ACC112 (cell line): Measurements from ENCODE around the gene ASB2.

Experiments used
- H2AFZ ChIP-seq: fragments of 200-600 bp; sonication (generic); one replicate; pipeline ENCODE4 v1.6.0; 2017; ENCODE audit warnings: antibody characterized with exemption, low read length; ENCODE audit not compliant: unreplicated experiment
- H3K27ac ChIP-seq: fragments of 200-600 bp; sonication (generic); 2 replicates; pipeline ENCODE4 v1.5.1; 2014; ENCODE audit warnings: low read depth, mild to moderate bottlenecking, antibody characterized with exemption, low read length, moderate library complexity
- H3K27me3 ChIP-seq: fragments of 200-600 bp; sonication (generic); 2 replicates; pipeline ENCODE4 v1.6.1; 2014; ENCODE audit warnings: mild to moderate bottlenecking, antibody characterized with exemption, low read length, moderate library complexity, mixed read lengths; ENCODE audit not compliant: insufficient read depth
- H3K36me3 ChIP-seq: fragments of 200-600 bp; sonication (generic); 2 replicates; pipeline ENCODE4 v1.6.1; 2016; ENCODE audit warnings: mild to moderate bottlenecking, antibody characterized with exemption, low read length, moderate library complexity, mixed read lengths; ENCODE audit not compliant: insufficient read depth
- H3K4me1 ChIP-seq: fragments of 200-600 bp; sonication (generic); one replicate; pipeline ENCODE4 v1.6.1; 2016; ENCODE audit warnings: low read length, mixed read lengths; ENCODE audit not compliant: insufficient read depth, unreplicated experiment, control insufficient read depth
- H3K4me3 ChIP-seq: fragments of 200-600 bp; sonication (generic); 2 replicates; pipeline ENCODE4 v1.5.1; 2014; ENCODE audit warnings: mild to moderate bottlenecking, low read depth, low read length
- H3K79me2 ChIP-seq: fragments of 200-600 bp; sonication (generic); one replicate; pipeline ENCODE4 v1.6.0; 2016; ENCODE audit warnings: low read length; ENCODE audit not compliant: control insufficient read depth, unreplicated experiment, insufficient read depth

ASB2 gene

DNA sequence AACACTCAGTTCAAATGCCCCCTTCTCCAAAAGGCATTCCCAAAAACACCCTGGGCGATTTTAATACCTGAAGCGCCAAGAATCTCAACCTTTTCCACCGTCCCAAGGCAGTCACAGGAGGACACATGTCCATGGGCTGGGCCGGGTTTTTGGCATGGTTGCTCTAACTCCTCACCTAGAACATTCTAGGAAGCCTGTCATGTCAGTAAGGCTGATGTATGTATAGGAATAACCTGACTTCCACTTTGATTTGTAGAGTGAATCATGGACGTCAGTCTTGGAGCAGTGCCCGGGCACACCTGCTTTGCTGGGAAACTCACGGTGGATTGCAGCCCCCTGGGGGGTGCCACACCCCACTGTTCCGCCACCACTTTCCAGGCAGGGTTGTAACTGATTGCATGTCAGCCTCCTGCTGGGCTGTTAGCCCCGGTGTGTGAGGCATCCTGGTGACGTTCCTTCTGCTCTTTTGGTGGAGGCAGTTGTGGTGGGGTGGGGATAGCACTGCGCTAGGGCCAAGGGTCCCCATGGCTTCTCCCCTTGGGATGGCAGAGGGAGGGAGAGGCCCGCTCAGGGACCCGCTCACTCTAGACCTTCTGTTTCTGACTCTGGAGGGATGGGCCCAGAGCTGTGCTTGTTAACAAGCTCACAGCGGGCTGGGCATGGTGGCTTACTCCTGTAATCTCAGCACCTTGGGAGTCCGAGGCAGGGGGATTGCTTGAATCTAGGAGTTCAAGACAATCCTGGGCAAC, 84.4 kb downstream of the ASB2 start:
- Histone ChIP-seq H3K27me3 (peaks cover 50% of the 10 kb centered on the region), H3K36me3 (no peaks in the 10 kb centered on the region), H2AFZ (no peak overlapping the region), H3K79me2 (no peaks in the 10 kb centered on the region), H3K4me3 (no peak overlapping the region), H3K27ac (no peak overlapping the region), H3K4me1 (no peaks in the 10 kb centered on the region)

- Histone ChIP-seq H3K36me3 (no peaks in the 10 kb centered on the region), H3K79me2 (no peaks in the 10 kb centered on the region), H2AFZ (no peak overlapping the region), H3K27me3 (peaks cover 63% of the 10 kb centered on the region), H3K27ac (no peak overlapping the region), H3K4me1 (no peaks in the 10 kb centered on the region), H3K4me3 (no peak overlapping the region)
Measured at GRCh38 chr14:93889739-93890483, 86.5 kb downstream of the ASB2 start.

GRCh38 chr14:93888995-93889394, 87.4 kb downstream of the ASB2 start:
- no peaks in the 10 kb centered on the region for H3K79me2 ChIP-seq
- no peak overlapping the region for H2AFZ ChIP-seq
- peaks cover 67% of the 10 kb centered on the region for H3K27me3 ChIP-seq

DNA sequence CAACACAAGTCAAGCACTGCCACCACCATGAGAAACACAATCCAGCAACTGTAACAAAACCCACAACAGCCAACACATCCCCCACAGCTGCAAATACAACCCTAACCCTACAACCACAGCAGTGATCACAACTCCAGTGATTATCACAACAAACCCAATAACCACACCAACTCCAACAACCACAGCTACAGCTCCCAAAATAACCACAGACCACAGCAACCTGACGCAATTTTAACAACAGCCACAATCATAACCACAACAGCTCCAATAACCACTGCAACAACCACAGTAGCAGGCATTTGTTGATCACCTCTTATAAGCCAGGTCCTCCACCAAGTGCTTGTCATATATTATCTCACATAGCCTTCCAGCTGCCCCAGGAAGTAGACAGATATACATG, 91.4 kb downstream of the ASB2 start:
- H3K36me3 ChIP-seq: no peaks in the 10 kb centered on the region

More at GRCh38 chr14:93888995-93889394, 87.4 kb downstream of the ASB2 start:
- Histone ChIP-seq H3K4me1 (no peaks in the 10 kb centered on the region), H3K4me3 (no peak overlapping the region), H3K27ac (no peak overlapping the region), H3K36me3 (no peaks in the 10 kb centered on the region)

More for the DNA sequence above, 91.4 kb downstream of the ASB2 start:
- Histone ChIP-seq H3K79me2 (no peaks in the 10 kb centered on the region), H3K27me3 (peaks cover 47% of the 10 kb centered on the region), H3K27ac (no peak overlapping the region), H2AFZ (no peak overlapping the region), H3K4me1 (peaks cover under 1% of the 10 kb centered on the region), H3K4me3 (no peak overlapping the region)
